ENCODE data around the gene NKD1. TPM values are rescaled to one million over a fixed set of nuclear protein-coding genes. Genes with fewer than 3 reads are reported as not detected.

NKD1 gene
- total RNA-seq, 1 experiment from 2014 or later, result 0.07 TPM

DNA sequence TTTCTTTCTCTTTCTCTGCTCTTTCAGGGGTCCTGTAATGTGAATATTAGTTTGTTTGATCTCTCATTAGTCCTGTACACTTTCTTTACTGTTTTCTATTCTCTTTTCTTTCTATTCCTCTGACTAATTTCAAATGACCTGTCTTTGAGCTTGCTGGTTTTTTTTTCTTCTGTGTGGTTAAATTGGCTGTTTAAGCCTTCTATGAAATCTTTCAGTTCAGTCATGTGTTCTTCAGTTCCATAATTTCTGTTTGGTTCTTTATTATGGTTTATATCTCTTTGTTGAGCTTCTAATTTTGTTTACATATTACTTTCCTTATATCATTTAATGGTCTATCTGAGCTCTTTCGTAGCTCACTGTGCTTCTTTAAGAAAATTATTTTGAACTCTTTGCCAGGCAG lies 31.3 kb upstream of the NKD1 start:
- Histone ChIP-seq H3K9me3 (no peaks in the 10 kb centered on the region), H3K4me3 (no peak overlapping the region), H3K27me3 (no peaks in the 10 kb centered on the region), H3K36me3 (no peaks in the 10 kb centered on the region)
- no peak for DNase-seq

DNA sequence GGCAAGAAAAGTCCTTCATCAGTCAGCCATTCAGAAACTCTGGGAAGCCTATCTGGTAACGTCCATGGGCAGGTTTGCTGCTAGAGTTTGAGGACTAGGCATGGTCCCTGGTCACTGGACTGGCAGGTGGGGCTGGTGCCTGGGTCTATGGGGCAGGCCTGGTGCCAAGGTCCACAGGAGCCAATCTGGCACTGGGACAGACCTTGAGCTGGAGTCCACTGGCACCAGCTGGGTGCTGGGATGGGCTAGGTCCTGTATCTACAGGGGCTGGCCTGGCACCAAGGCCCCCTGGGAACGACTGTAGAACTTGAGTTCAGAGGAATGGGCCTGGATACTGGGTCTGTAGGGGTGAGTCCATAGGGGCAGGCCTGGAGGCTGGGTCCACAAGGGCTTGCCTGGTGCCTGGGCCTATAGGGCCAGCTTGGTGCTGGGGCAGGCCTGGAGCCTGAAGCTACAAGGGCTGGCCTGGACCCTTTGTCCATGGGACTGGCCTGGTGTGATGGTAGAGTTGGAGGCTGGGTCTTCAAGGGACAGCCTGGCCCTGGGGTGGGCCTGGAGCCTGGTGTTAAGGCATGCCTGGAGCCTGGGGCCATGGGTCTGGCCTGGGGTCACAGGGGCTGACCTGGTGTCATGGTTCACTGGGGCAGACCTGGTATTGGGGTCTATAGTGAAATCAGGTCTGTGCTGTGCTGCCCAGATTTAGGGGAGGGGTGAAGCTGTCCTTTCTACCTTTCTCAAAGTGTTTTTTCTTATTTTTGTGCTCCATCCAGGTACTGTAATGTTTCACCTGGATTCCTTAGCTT lies 30.5 kb upstream of the NKD1 start:
- H3K9me3 ChIP-seq, result no peaks in the 10 kb centered on the region
- no peak for DNase-seq
- H3K36me3 ChIP-seq, result no peaks in the 10 kb centered on the region
- no peak overlapping the region for H3K4me3 ChIP-seq
- H3K27me3 ChIP-seq, result no peaks in the 10 kb centered on the region

DNA sequence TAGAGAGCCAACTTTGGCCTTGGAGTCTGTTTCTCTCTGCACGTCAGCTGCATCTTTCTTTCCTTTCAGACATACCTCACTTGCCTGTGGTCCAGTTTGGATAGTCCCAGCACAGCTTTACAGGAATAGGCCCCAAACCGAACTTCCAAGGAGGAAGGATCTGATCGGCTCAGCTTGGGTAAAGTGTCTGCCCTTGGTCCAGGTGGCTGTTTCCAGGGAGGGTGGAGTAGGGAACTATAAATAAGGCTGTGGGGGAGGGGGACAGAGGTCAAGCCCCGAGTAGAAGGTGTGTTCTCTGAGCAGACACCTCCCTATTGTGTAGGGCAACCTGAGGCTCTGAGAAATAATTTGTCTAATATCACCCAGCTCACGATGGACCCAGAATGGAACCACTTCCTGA lies 29.2 kb upstream of the NKD1 start:
- H3K4me3 ChIP-seq, result no peak overlapping the region
- no peak for DNase-seq
- no peaks in the 10 kb centered on the region for H3K36me3 ChIP-seq
- H3K9me3 ChIP-seq, result no peaks in the 10 kb centered on the region
- no peaks in the 10 kb centered on the region for H3K27me3 ChIP-seq

DNA sequence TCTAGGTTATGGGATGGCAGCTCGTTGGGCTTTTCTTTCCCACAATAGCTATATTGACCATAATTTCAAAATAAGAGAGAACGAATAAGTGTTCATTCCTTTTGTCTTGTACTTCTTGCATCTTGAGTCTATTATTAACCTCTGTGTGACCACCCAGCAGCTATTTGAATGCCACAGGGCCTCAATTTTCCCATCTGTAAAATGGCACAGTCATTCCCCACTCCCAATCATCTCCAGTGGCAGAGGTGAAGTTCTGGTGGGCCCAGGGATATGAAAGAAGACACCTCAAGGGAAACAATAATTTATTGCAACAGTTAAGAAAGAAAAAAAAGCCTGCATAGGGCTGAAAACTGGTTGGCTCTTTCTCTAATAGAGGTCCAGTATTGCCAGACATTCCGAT lies 28.6 kb upstream of the NKD1 start:
- Histone ChIP-seq H3K4me3 (no peak overlapping the region), H3K27me3 (no peaks in the 10 kb centered on the region), H3K9me3 (no peaks in the 10 kb centered on the region), H3K36me3 (no peaks in the 10 kb centered on the region)
- no peak for DNase-seq

DNA sequence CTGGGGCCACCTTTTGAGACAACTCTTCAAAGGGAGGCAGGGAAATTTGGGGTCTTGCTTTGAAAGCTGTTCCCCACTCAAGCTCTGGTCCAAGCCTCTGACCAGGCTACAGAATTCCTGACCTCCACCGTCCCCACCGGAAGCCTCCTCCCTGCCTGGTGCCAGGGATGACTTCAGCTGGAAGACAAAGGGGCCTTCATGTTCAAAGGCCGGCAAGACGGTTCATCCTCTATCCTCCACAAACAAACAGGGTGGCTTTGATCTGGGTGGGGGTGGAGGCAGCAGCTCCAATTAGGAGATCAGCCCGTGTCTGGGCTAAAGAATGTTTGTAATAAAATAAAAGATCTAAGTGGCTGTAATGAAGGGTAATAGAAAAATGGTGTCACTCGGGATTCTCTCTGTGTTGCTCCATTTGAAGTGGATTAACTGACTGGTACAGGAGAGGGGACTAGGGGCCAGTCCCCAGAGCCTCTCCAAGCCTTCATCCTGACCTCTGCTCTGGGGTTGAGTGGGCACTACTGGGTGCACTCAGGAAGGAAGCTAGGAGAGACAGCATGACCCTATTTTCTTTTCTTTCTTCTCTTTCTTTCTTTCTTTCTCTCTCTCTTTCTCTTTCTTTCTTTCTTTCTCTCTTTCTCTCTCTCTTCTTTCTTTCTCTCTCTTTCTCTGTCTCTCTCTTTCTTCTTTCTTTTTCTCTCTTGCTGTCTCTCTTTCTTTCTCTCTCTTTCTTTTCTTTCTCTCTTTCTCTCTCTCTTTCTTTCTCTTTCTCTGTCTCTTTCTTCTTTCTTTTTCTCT lies 27.5 kb upstream of the NKD1 start:
- no peaks in the 10 kb centered on the region for H3K9me3 ChIP-seq
- no peaks in the 10 kb centered on the region for H3K36me3 ChIP-seq
- no peaks in the 10 kb centered on the region for H3K27me3 ChIP-seq
- H3K4me3 ChIP-seq, result no peak overlapping the region
- no peak for DNase-seq

DNA sequence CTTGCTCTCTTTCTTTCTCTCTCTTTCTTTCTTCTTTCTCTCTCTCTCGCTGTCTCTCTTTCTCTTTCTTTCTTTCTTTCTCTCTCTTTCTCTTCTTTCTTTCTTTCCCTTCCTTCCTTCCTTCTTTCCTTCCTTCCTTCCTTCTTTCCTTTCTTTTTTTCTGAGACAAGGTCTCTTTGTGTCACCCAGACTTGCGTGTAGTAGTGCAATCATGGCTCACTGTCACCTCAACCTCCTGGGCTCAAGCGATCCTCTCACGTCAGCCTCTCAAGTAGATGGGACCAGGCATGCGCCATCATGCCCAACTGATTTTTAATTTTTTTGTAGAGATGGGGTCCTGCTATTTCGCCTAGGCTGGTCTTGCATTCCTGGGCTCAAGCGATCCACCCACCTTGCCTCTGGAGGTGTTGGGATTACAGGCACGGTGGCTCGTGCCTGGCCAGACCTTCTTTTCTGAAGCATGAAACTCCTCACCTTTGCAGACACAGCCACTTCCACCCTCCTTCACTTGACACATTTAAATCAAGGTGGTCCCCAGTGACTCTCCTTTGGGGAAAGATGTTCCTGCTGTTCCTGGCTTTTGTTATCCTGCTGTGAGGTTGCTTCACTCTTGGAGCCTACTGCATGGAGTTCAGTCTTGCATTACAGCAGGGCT lies 26.8 kb upstream of the NKD1 start:
- no peak for DNase-seq
- Histone ChIP-seq H3K9me3 (no peaks in the 10 kb centered on the region), H3K36me3 (no peaks in the 10 kb centered on the region), H3K27me3 (no peaks in the 10 kb centered on the region), H3K4me3 (no peak overlapping the region)

DNA sequence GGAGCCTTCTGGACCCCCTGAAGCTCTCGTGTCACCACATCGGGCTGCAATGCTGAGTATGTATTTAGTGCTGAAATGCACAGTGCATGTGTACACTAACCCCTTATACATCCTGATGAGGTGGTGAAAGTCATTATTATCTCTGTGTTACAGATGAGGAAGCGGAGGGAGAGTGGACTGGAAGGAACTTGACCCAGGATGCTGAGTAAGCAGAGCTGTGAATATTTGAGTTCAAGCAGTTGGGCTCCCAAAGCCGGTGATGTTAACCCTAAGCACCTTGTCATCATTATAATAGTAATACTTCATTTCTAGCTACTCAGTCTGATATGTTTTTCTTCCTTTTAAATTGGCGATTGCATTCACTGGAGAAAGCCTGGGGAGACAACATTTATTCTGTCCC lies 25.9 kb upstream of the NKD1 start:
- DNase-seq, result no peak
- H3K36me3 ChIP-seq, result no peaks in the 10 kb centered on the region
- no peaks in the 10 kb centered on the region for H3K9me3 ChIP-seq
- H3K27me3 ChIP-seq, result no peaks in the 10 kb centered on the region
- no peak overlapping the region for H3K4me3 ChIP-seq

DNA sequence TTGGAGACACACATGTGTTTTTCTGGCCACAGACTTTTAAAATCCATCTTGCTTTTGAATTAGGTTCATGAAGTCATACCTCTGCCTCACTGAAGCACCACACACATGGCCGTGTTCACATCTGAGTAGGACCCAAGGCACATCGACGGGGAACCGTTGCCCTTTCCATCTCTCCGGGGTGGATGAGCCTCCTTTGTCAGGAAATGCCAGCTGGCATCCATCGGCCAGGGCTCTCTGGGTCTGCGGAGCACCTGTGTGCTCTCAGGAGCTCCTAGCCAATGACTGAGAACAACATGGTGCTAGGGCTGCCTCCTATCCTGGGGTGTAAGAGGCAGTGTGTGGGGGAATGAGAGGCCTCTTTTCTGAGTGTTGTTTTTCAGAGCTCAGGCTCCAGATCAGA lies 24.5 kb upstream of the NKD1 start:
- no peaks in the 10 kb centered on the region for H3K36me3 ChIP-seq
- DNase-seq, result no peak

DNA sequence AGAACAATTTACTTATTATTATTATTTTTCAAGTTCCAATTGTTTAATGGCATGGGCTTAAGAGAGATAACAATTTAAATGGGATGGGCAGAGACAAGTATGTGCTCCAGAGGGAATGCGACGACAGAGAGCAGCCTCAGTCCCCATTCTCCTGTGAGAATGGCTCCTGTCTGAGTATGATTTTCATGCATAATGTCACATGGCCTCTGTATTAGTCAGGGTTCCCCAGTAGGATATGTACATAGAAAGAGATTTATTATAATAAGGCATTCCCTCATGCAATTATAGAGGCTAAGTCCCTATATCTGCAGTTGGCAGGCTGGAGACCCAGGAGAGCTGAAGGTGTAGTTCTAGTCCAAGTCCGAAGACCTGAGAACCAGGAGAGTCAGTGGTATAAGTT lies 22.9 kb upstream of the NKD1 start:
- Histone ChIP-seq H3K4me3 (no peak overlapping the region), H3K27me3 (no peaks in the 10 kb centered on the region), H3K36me3 (no peaks in the 10 kb centered on the region), H3K9me3 (no peaks in the 10 kb centered on the region)
- DNase-seq, result no peak

More for the DNA sequence above, 24.5 kb upstream of the NKD1 start:
- Histone ChIP-seq H3K9me3 (no peaks in the 10 kb centered on the region), H3K4me3 (no peak overlapping the region), H3K27me3 (no peaks in the 10 kb centered on the region)

DNA sequence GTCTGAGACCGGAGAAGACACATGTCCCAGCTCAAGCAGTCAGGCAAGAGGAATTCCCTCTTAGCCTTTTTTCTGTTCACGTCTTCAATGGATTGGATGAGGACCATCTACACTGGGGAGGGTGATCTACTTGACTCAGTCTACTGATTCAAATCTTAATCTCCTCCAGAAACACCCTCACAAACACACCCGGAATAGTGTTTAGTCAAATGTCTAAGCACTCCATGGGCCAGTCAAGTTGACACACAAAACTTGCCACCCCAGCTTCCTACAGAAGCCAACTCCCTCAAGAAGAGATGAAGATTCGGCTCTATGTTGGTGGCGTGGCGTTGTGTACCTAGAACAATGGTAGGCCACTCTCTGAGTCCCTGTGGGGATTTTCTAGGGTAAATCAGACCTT lies 22.5 kb upstream of the NKD1 start:
- Histone ChIP-seq H3K9me3 (no peaks in the 10 kb centered on the region), H3K27me3 (no peaks in the 10 kb centered on the region), H3K4me3 (no peak overlapping the region), H3K36me3 (no peaks in the 10 kb centered on the region)
- DNase-seq, result no peak

DNA sequence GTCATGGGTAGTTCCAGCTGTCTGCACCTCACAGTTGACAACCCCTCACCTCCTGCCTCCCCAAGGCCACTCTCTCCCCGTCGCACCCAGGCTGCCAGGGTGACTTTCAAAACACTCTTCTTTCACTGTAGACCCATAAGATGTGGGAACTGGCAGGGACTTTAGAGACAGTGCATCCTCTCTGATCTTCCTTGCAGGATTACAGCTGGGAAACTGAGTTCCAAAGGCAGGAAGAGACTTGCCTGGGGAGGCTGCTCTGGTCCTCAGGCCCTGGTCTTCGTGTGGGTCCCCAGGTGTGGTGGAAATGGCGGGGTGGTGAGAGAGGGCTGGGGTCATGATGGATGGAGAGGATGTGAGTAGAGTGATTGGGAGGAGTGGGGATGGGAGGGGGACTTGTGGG lies 21.9 kb upstream of the NKD1 start:
- DNase-seq, result no peak
- Histone ChIP-seq H3K36me3 (no peaks in the 10 kb centered on the region), H3K4me3 (no peak overlapping the region), H3K27me3 (no peaks in the 10 kb centered on the region), H3K9me3 (no peaks in the 10 kb centered on the region)

DNA sequence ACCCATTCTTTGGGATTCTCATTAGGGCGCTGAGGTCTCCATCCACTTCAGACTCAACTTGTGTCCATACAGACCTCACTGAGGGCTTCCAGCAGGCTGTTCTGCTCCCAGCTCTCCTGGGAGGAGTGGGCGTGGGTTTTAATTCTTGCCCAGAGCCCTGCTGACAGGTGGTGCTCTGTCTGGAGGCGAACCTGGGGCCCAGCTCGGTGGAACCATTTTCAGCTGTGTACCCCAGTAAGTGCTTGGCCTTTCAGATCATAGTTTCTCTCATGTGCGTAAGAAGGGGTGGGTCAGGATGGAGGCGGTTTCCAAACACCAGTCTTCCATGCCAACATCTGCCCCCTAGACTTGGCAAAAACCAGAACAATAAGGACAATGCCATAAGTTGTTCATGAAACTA lies 21.4 kb upstream of the NKD1 start:
- H3K27me3 ChIP-seq, result no peaks in the 10 kb centered on the region
- no peaks in the 10 kb centered on the region for H3K9me3 ChIP-seq
- H3K4me3 ChIP-seq, result no peak overlapping the region
- no peak for DNase-seq
- H3K36me3 ChIP-seq, result no peaks in the 10 kb centered on the region

DNA sequence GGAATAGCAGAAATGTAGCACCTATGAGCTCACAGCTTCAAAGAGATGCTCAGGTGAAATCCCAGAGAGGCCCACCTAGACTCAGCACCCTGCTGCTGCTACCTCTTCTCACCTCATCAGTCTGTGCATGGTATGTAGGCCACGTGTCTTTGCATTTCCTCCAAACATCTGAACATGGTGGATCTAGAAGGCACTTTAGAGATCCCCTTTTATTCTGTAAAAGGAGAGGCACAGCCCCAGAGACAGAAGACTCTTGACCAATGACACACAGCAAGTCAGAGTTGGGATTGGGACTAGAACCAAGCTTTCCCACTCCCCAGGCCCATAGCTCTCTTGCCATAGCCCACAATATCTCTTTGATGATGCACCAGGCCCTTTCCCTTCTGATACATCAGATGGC lies 19.4 kb upstream of the NKD1 start:
- no peaks in the 10 kb centered on the region for H3K36me3 ChIP-seq
- H3K27me3 ChIP-seq, result no peaks in the 10 kb centered on the region
- no peak overlapping the region for H3K4me3 ChIP-seq
- no peak for DNase-seq
- no peaks in the 10 kb centered on the region for H3K9me3 ChIP-seq

DNA sequence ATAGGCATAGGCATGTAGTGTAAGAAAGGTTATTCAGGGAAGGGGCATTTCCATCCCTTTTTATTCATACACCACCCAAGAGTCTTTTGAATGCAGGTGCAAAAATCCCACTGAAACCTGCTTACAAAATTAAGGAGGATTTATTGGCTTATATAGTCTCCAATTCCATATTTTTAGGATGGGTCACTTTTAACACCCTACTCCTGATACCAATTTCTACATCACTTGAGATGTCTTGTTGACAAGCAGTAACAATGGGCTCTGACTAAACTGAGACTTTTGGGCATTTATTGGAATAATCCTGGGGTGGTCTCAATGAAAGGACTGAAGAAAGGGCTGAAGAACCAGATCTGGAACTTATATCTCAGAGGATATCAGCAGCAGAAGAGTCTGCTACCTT lies 18.9 kb upstream of the NKD1 start:
- no peak for DNase-seq
- no peaks in the 10 kb centered on the region for H3K27me3 ChIP-seq
- H3K4me3 ChIP-seq, result no peak overlapping the region
- H3K36me3 ChIP-seq, result no peaks in the 10 kb centered on the region
- H3K9me3 ChIP-seq, result no peaks in the 10 kb centered on the region

DNA sequence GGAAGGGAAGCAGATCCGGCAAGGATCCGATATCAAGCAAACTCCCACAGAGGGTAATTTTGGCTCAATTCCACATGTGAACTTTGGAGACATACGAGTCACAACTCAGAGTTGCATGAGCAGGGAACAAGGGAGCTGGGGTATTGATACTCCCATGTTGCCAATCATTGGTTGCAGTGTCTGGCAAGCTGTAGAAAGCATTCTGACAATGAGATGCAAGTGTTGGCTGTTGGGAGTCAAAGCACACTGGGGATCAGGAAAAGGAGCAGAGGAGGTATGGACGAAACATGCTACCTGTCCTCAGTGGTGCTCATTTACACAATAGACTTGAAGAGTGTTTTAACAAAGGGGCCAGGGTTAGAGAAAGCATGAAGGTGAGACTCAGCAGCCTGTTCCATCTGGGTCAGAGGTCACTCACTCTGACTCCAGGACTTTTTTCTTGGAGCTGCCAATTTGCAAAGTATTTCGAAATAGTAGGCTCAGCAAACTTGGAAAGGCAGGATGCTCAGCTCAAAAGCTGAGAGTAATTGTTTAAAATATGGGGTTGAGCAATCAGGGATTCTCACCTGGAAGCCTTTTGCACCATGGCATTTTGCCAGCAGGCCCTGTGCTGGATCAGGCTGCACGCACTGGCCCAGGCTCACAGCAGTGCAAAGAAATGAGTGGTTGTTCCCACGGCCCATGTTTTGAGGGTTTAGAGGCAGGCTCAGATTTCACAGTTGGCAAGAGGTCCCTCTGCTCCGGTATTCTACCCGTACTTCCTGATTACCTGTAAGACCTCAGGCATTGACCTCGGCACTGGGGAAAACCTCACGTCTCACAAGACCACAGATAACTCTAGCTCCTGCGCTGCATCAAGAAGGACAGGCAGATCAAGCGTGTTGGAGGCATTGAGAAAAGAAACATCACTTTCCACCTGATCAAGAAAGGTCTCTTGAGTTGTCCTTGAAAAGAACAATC lies 17.6 kb upstream of the NKD1 start:
- H3K4me3 ChIP-seq, result no peak overlapping the region
- H3K9me3 ChIP-seq, result no peaks in the 10 kb centered on the region
- no peaks in the 10 kb centered on the region for H3K27me3 ChIP-seq
- H3K36me3 ChIP-seq, result no peaks in the 10 kb centered on the region
- no peak for DNase-seq

DNA sequence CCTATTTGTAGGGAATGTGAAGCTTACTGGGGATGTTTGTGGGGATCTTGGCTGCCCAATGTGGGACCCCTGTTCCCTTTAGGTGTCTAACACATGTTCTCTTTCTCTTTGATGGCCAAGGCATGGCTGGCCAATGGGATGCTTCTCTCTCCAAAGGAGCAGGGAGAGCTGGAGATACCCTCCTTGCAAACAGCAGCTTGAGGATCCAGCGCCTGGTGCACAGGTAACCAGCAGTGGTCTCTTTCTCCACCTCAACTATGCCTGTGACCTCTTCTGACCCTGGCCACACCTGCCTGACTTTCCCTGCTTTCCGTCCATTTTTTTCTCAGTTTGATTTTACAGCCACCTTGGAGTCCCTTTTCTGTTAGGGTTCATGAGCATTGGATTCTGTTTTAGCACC lies 16.8 kb upstream of the NKD1 start:
- Histone ChIP-seq H3K4me3 (no peak overlapping the region), H3K36me3 (no peaks in the 10 kb centered on the region), H3K27me3 (no peaks in the 10 kb centered on the region), H3K9me3 (no peaks in the 10 kb centered on the region)
- no peak for DNase-seq

DNA sequence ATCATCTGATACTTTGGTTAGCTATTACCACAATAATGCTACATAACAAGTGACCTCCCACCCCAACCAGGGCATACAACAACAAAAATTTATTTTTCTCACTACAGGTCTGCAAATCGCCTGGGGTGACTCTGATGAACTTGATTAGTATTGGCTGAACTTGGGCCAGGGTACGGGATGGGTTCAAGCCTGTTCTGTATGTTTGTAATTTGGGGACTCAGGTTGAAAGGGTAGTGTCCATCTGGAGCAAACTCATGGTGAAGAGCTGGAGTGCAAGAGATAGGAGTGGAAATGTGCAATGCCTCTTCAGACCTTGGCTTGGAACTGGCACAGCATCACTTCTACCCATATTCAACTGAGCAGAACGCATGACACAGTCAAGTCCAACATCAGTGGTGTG lies 16.3 kb upstream of the NKD1 start:
- H3K36me3 ChIP-seq, result no peaks in the 10 kb centered on the region
- DNase-seq, result no peak
- H3K9me3 ChIP-seq, result no peaks in the 10 kb centered on the region
- no peak overlapping the region for H3K4me3 ChIP-seq
- H3K27me3 ChIP-seq, result no peaks in the 10 kb centered on the region
